Measurements from ENCODE around the gene GFOD1. TPM values are rescaled to one million over a fixed set of nuclear protein-coding genes. Genes with fewer than 3 reads are reported as not detected.

GFOD1 gene
- total and polyA plus RNA-seq, 2 of the 4 experiments (the other 2 are of a cell fraction): 1.8 to 3.4 TPM

DNA sequence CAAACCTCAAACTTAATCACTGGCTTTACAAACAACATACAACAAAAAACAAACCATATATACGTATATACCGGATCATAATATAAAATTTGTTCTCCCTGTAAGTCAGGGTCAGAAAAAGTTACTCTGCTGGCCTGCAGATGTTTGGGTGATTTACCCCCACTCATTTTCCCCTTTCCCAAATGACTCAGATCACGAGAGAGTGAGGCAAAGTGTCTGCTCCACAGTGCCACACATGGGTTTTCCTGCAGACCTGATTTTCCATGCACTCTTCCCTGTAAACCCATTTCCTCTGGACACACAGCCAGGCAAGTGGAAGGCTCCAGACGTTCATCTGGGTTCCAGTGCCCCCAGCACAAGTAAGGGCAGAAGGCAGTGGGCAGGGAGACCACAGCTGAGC is 23.5 kb downstream of the GFOD1 start:
- no peaks in the 10 kb centered on the region for H3K36me3 ChIP-seq (ENCODE audit: control insufficient read depth, insufficient read depth, low read length)
- H2AK9ac ChIP-seq (replicated peaks; ENCODE audit: low read depth, low read length, poor library complexity): no peak overlapping the region
- no peak overlapping the region for H3K27ac ChIP-seq (ENCODE audit: insufficient read depth, low read length)
- H3K23ac ChIP-seq (ENCODE audit: low read depth, low read length): no peak overlapping the region
- H3K4ac ChIP-seq (ENCODE audit: low read depth, low read length): peak overlapping the region; percentile 58; the same call in 1 of the 2 replicates
- H3K9ac ChIP-seq (ENCODE audit: low read depth, low read length): no peak overlapping the region
- ATAC-seq (ENCODE audit: low read depth): no peak
- 0 out of 2 replicates have a peak overlapping the region, but pooled peaks have one; percentile 19 for H2BK120ac ChIP-seq (ENCODE audit: low read depth, low read length)
- H4K20me1 ChIP-seq (ENCODE audit: insufficient read depth, low read length): 0 out of 2 replicates have a peak, but pooled peaks cover 4% of the 10 kb centered on the region
- peak overlapping the region; percentile 14; the same call in 1 of the 2 replicates for H3K14ac ChIP-seq (replicated peaks; ENCODE audit: low read depth, low read length)
- intact Hi-C loops (cut with micrococcal nuclease): no loop called here
- dilution Hi-C loops (cut with HindIII; ENCODE audit: low sequenced_read_pairs, unreplicated experiment): no loop called here
- no peak overlapping the region for H3K4me2 ChIP-seq (ENCODE audit: low read depth, low read length)
- TF ChIP-seq CHD1 (IDR thresholded peaks at IDR 0.05; ENCODE audit: low read depth, low read length) (no peak), RCOR1 (IDR thresholded peaks at IDR 0.05; ENCODE audit: insufficient replicate concordance, low read length) (no peak), MAZ (IDR thresholded peaks at IDR 0.05; ENCODE audit: borderline replicate concordance, low read depth, low read length) (no peak), SMC3 (IDR thresholded peaks at IDR 0.05; ENCODE audit: low read depth, low read length) (no peak), BHLHE40 (IDR thresholded peaks at IDR 0.05; ENCODE audit: low read depth, low read length) (no peak), CEBPB (IDR thresholded peaks at IDR 0.05; ENCODE audit: low read depth, low read length) (no peak), RAD21 (IDR thresholded peaks at IDR 0.05; ENCODE audit: low read length) (no peak)
- TF ChIP-seq, protein P1, sequence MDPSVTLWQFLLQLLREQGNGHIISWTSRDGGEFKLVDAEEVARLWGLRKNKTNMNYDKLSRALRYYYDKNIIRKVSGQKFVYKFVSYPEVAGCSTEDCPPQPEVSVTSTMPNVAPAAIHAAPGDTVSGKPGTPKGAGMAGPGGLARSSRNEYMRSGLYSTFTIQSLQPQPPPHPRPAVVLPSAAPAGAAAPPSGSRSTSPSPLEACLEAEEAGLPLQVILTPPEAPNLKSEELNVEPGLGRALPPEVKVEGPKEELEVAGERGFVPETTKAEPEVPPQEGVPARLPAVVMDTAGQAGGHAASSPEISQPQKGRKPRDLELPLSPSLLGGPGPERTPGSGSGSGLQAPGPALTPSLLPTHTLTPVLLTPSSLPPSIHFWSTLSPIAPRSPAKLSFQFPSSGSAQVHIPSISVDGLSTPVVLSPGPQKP (IDR thresholded peaks at IDR 0.05; ENCODE audit: borderline replicate concordance, low read depth, low read length): no peak
- TF ChIP-seq, protein P2, sequence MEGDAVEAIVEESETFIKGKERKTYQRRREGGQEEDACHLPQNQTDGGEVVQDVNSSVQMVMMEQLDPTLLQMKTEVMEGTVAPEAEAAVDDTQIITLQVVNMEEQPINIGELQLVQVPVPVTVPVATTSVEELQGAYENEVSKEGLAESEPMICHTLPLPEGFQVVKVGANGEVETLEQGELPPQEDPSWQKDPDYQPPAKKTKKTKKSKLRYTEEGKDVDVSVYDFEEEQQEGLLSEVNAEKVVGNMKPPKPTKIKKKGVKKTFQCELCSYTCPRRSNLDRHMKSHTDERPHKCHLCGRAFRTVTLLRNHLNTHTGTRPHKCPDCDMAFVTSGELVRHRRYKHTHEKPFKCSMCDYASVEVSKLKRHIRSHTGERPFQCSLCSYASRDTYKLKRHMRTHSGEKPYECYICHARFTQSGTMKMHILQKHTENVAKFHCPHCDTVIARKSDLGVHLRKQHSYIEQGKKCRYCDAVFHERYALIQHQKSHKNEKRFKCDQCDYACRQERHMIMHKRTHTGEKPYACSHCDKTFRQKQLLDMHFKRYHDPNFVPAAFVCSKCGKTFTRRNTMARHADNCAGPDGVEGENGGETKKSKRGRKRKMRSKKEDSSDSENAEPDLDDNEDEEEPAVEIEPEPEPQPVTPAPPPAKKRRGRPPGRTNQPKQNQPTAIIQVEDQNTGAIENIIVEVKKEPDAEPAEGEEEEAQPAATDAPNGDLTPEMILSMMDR (conservative IDR thresholded peaks at IDR 0.05; ENCODE audit: low read depth, low read length): no peak
- H3K18ac ChIP-seq (ENCODE audit: low read depth, low read length): no peak overlapping the region; the same call in 1 of the 2 replicates
- DNase-seq: no peak
- 60 to 100% methylated on average over 1 to 2 of the region's 4 CpGs for WGBS, 2 experiments (ENCODE audit: extremely low coverage in 2 of 2, insufficient read length in 1 of 2)
- BruUV-seq (replicated peaks): no TSS peak
- H3K79me1 ChIP-seq (ENCODE audit: low read depth in 1 of 2, low read length in 2 of 2): peaks cover 0 to 42% of the 10 kb centered on the region in 2 experiments; a peak in 1 of 4 replicates
- H3K4me3 ChIP-seq (ENCODE audit: insufficient read depth, low read depth, low read length): no peak overlapping the region
- ChIA-PET POLR2A (ENCODE audit: unreplicated experiment) (no interaction called here), CTCF (no interaction called here)
- H2BK15ac ChIP-seq (ENCODE audit: low read depth, low read length): no peak overlapping the region
- peaks cover 21% of the 10 kb centered on the region for H3K9me1 ChIP-seq (ENCODE audit: insufficient read depth, low read length)
- peaks cover 4% of the 10 kb centered on the region for H3K9me3 ChIP-seq (ENCODE audit: control insufficient read depth, insufficient read depth, low read length)
- no peak overlapping the region; a peak in 1 of 4 replicates for H4K8ac ChIP-seq (ENCODE audit: low read depth in 2 of 2, low read length in 2 of 2)
- H3K4me1 ChIP-seq (ENCODE audit: control insufficient read depth, insufficient read depth, low read length): peaks cover 16% of the 10 kb centered on the region
- no peak overlapping the region for H2BK20ac ChIP-seq (ENCODE audit: low read depth, low read length)
- H2AFZ ChIP-seq (replicated peaks; ENCODE audit: low read length, poor library complexity): peak overlapping the region; percentile 13
- no peak overlapping the region for H2BK5ac ChIP-seq (ENCODE audit: low read depth, low read length, poor library complexity, severe bottlenecking)
- H3K56ac ChIP-seq (ENCODE audit: extremely low read depth, insufficient read depth, low read length): no peak overlapping the region
- no peak overlapping the region for H4K91ac ChIP-seq (ENCODE audit: insufficient read depth, low read depth, low read length)
- H2AK5ac ChIP-seq (ENCODE audit: low read depth, low read length): no peak overlapping the region
- H4K5ac ChIP-seq (ENCODE audit: low read depth, low read length): no peak overlapping the region
- in situ Hi-C loops (cut with MboI; ENCODE audit: low sequenced_read_pairs): no loop called here
- H3K27me3 ChIP-seq (ENCODE audit: control insufficient read depth, insufficient read depth, low read length): no peaks in the 10 kb centered on the region
